Stimulated activated CD8-positive, alpha-beta memory T cell treated with anti-CD3 and anti-CD28 coated beads, Interleukin-7, amount 100 ng/mL, for 1 hour (primary cell): ENCODE results near the gene KMT5C.

Experiments
- DNase-seq, 2 donors: peaks; one replicate each; pipeline ENCODE4 v3.0.0-alpha.2; 2020; ENCODE audit warnings: low read depth in 2 of 2

KMT5C gene

GRCh38 chr19:55366790-55367189, 27.1 kb downstream of the KMT5C start:
- no peak for DNase-seq

- DNase-seq = no peak
Measured at GRCh38 chr19:55368106-55368505, 28.4 kb downstream of the KMT5C start.

GRCh38 chr19:55368701-55369563, 29.3 kb downstream of the KMT5C start:
- DNase-seq = no peak

- no peak for DNase-seq
Measured at GRCh38 chr19:55369653-55370304, 30.1 kb downstream of the KMT5C start.

GRCh38 chr19:55370305-55370988, 30.8 kb downstream of the KMT5C start, which contains the start of gene IL11:
TSS of gene IL11 (minus strand) at chr19:55370463. CDS start at chr19:55370310, 153 bp downstream.
- DNase-seq = no peak

- DNase-seq = no peak
Measured at GRCh38 chr19:55372316-55373081, 32.8 kb downstream of the KMT5C start.

GRCh38 chr19:55373306-55373992, 33.8 kb downstream of the KMT5C start:
- no peak for DNase-seq

GRCh38 chr19:55373993-55374757, 34.5 kb downstream of the KMT5C start:
- DNase-seq = no peak

GRCh38 chr19:55376241-55376933, 36.7 kb downstream of the KMT5C start, which contains the start of gene TMEM190:
TSS of gene TMEM190 (plus strand) at chr19:55376826. CDS start at chr19:55376854, 28 bp downstream.
- DNase-seq = no peak

- DNase-seq = no peak
Measured at GRCh38 chr19:55377356-55378131, 37.9 kb downstream of the KMT5C start.

GRCh38 chr19:55379174-55379573, 39.5 kb downstream of the KMT5C start:
- no peak for DNase-seq

- DNase-seq = no peak
Measured at GRCh38 chr19:55382013-55382412, 42.3 kb downstream of the KMT5C start.

- DNase-seq = no peak
Measured at GRCh38 chr19:55382522-55383054, 42.9 kb downstream of the KMT5C start.

GRCh38 chr19:55383279-55384130, 43.8 kb downstream of the KMT5C start:
- DNase-seq = no peak

GRCh38 chr19:55384131-55384919, 44.6 kb downstream of the KMT5C start, which contains the start of gene TMEM238:
TSS of gene TMEM238 (minus strand) at chr19:55384292. CDS start at chr19:55384259, 33 bp downstream.
- no peak for DNase-seq

- DNase-seq = peak; percentile 79 to 82
Measured at GRCh38 chr19:55384920-55385723, 45.4 kb downstream of the KMT5C start.
